COLO668 (cell line): ENCODE data around the gene ACOT6.
"Not testable (repeated sequence)": the region's sequence is repeated elsewhere in the genome, so short reads cannot be mapped to it uniquely, and the experiment has no call there.

Source experiments
- DNase-seq: peaks from one replicate; lab custom pipeline; 2025; ENCODE audit not compliant: unreplicated experiment; lab: John Stamatoyannopoulos, UW

The ACOT6 gene

GRCh38 chr14:73594491-73594890 is 17.8 kb upstream of the ACOT6 start:
- DNase-seq, result no peak

- DNase-seq, result no peak
Measured at GRCh38 chr14:73599499-73599898, 12.8 kb upstream of the ACOT6 start.

DNA sequence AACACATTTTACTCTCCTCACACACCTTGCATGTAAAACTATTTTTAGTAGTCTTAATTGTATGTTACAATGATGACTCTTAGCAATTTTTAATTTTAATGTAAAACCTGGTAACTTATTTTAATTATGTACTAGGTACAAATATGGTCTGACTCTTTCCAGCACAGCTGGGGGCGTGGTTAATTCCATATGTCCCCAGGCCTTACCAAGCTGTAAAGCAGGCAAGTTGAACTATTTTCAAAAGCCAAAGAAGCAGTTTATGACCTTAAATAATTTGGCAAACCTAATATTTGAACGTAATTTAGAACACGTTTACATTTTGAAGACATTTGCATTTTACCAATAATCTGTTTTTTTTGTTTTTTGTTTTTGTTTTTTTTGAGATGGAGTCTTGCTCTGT is 9.3 kb upstream of the ACOT6 start:
- no peak for DNase-seq

- no peak for DNase-seq
Measured at GRCh38 chr14:73606271-73606670, 6.0 kb upstream of the ACOT6 start.

DNA sequence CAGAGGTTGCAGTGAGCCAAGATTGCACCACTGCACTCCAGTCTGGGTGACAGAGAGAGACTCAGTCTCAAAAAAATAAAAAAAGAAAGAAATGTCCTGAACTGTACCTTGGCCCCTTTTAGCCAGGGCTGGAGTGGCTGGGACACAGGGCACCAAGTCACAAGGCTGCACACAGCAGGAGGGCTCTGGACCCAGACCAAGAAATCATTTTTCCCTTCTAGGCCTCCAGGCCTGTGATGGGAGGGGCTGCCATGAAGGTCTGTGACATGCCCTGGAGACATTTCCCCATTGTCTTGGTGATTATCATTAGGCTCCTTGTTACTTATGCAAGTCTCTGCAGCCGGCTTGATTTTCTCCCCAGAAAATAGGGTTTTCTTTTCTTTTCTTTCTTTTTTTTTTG is 5.1 kb upstream of the ACOT6 start:
- no peak for DNase-seq

GRCh38 chr14:73610687-73611086 is 1.6 kb upstream of the ACOT6 start:
- DNase-seq, result no peak

GRCh38 chr14:73613046-73613383 is 698 bp downstream of the ACOT6 start:
- DNase-seq, result no peak

- DNase-seq, result no peak
Measured at GRCh38 chr14:73613419-73613963, 1.2 kb downstream of the ACOT6 start.

- no peak for DNase-seq
Measured at GRCh38 chr14:73616831-73617230, 4.5 kb downstream of the ACOT6 start.

DNA sequence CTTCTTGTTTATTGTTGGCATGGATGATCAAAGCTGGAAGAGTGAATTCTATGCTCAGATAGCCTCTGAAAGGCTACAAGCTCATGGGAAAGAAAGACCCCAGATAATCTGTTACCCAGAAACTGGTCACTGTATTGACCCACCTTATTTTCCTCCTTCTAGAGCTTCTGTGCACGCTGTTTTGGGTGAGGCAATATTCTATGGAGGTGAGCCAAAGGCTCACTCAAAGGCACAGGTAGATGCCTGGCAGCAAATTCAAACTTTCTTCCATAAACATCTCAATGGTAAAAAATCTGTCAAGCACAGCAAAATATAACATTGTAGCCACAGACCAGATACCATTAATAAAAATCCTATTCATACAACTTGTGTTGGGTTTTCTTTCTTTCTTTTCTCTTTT is 7.2 kb downstream of the ACOT6 start:
- no peak for DNase-seq

- no peak for DNase-seq
Measured at GRCh38 chr14:73620268-73620667, 8.0 kb downstream of the ACOT6 start.

DNA sequence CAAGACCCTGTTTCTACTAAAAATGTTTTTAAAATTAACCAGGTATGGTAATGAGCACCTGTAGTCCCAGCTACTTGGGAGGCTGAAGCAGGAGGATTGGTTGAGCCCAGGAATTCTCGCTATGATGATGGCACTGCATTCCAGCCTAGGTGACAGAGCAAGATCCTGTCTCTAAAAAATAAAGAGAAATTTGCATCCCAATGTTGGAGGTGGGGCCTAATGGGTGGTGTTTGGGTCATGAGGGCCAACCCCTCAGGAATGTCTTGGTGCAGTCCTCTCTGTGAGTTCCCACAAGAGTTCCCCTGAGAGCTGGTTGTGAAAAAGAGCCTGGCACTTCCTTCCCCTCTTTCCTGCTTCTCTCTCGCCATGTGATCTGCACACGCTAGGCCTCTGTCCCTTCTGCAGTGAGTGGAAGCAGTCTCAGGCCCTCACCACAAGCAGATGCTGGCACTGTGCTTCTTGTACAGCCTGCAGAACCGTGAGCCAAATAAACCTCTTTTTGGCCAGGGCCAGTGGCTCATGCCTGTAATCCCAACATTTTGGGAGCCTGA is 11.3 kb downstream of the ACOT6 start:
- no peak for DNase-seq

GRCh38 chr14:73625706-73626105 is 13.4 kb downstream of the ACOT6 start:
- no peak for DNase-seq

- DNase-seq, result no peak
Measured at GRCh38 chr14:73627151-73627558, 14.8 kb downstream of the ACOT6 start.

DNA sequence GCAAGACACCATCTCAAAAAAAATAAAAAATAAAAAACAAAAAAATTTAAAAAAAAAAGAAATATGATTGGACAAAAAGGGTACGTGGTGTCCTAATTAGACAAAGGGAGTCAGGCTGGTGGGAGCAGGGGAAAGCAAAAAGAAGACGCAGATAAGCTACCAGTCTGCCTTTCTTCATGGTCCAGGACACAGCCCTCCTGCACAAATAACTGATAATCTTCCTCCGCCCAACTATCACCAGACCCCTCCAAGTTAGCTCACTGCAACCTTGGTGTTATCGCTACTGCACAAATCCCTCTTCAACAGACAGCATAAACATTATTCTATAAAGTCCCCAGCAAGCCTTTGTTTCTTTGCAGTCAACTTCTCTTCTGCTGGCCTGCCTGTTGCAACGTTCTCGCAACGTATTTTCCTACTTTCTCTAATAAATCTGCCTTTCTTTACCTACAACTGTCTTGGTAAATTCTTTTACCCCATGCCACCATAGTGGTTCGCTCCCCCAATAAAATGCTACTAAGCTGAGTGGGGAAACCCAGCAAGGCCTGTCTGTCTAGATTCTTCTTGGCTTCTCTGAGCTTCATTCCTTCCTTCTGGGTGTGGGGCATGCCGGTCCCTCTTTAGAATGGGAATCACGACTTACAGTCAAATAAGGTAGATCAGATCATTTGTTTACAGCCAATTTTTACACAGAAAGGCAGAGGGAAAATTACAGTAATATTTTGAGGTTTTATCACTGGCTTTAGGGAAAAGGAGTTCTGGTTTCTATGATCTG is 17.9 kb downstream of the ACOT6 start:
- no peak for DNase-seq

DNA sequence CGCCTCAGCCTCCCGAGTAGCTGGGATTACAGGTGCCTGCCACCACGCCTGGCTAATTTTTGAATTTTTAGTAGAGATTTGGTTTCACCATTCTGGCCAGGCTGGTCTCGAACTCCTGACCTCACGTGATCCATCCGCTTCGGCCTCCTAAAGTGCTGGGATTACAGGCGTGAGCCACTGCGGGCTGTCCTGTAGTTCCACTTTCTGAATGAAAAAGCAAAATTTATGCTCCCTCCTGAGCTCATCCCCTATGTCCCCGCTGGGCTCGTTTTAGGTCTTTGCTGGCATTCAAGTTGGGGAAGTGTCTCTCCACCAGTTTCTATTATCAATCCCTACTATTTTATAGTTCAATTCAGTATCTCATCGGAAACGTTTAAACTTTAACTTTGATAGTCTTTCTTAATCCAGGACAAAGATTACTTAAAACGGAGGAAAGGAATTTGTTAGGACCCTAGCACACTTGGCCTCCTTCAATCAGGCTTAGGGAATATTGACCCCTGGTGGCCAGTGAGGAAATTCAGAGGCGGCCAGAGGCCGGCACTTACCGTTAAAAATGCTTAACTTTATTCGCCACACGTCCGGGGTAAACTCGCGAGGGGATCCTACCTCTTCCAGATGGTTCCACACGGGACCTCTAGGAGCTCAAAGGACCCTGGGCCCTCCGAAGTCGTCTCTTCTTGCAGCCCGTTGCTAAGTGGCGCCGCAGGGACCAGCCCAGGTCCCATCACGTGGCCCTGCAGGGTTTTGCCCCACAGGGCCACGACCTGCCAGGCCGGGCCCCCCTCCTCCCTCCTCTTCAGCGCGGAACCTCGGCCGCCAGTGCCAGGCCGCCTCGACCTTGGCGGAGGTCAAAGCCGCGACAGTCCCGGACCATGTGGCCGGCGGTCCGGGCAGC is 21.0 kb downstream of the ACOT6 start:
- peak; percentile 63 for DNase-seq

- peak; percentile 82 for DNase-seq
Measured at GRCh38 chr14:73634011-73634833, 21.9 kb downstream of the ACOT6 start.

DNA sequence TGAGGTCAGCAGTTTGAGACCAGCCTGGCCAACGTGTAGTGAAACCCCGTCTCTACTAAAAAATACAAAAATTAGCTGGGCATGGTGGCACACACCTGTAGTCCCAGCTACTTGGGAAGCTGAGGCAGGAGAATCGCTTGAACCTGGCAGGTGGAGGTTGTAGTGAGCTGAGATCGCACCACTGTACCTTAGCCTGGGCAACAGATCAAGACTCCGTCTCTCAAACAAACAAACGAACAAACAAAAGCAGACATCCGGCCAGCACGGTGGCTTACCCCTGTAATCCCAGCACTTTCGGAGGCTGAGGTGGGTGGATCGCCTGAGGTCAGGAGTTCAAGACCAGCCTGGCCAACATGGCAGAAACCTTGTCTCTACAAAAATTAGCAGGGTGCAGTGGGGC is 24.0 kb downstream of the ACOT6 start:
- not testable (repeated sequence) for DNase-seq

DNA sequence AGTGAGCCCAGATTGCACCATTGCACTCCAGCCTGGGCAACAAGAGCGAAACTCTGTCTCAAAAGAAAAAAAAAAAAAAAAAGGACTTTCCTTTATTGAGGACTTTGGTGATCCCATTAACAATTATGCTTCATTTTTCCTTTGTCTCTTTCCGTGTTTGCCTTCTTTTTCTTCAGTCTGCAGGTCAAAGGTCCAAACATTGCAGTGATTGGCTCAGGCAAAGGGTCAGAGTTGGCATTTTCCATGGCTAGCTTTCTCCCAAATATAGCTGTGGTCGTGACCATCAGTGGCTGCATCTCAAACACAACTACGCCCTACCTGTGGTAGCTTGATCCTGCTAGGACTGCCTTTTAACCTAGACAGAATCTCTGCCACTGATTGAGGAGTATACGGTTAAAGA is 25.5 kb downstream of the ACOT6 start:
- DNase-seq, result no peak

GRCh38 chr14:73640796-73641365 is 28.6 kb downstream of the ACOT6 start:
- no peak for DNase-seq
